HCT116 (cell line): ENCODE measurements around the gene VEPH1. TPM values are rescaled to one million over a fixed set of nuclear protein-coding genes. Genes with fewer than 3 reads are reported as not detected.

ENCODE experiments used
- ATAC-seq: fragments of 200-7000 bp; cut with Tn5 transposase; 2 replicates; pipeline ENCODE4 v1.9.1; 2020; ENCODE audit warnings: mild to moderate bottlenecking, moderate library complexity
- BruUV-seq: library from RNA; stranded (reverse); fragments of 400-500 nt; replicated peaks from 2 replicates; lab custom pipeline; 2021; lab: Mats Ljungman, UMichigan
- CTCF ChIA-PET: fragments of 300-600 bp; sonication (Branson Sonifier 250); formaldehyde crosslinking; loops from one replicate; lab custom pipeline; 2021; ENCODE audit warnings: antibody characterized with exemption; lab: Charles Lee
- POLR2A ChIA-PET: fragments of 300-600, 350-600 bp; sonication (Branson Sonifier 250); formaldehyde crosslinking; loops from one replicate; lab custom pipeline; 2021; ENCODE audit warnings: antibody characterized with exemption; lab: Charles Lee
- RAD21 ChIA-PET, 2 experiments: fragments of 300-600 bp; sonication (Branson Sonifier 250); formaldehyde crosslinking; loops; one replicate each; lab custom pipeline; 2023; ENCODE audit warnings: low total read pairs in 2 of 2; ENCODE audit not compliant: uncharacterized antibody in 2 of 2, unreplicated experiment in 2 of 2, low non-redundant PET in 1 of 2; lab: Charles Lee
- DNase-seq: peaks from one replicate; pipeline ENCODE4 v3.0.0-alpha.2; 2010; ENCODE audit warnings: low read depth, low spot score
- H2AFZ ChIP-seq: fragments of 200-600 bp; shearing (Covaris generic), sonication (generic); 2 replicates; pipeline ENCODE4 v1.6.1; 2017; ENCODE audit warnings: low read depth, mixed run types, mixed read lengths, antibody characterized with exemption, low read length; ENCODE audit not compliant: poor library complexity, severe bottlenecking
- H3K27ac ChIP-seq: 2 replicates; pipeline ENCODE4 v1.5.1; 2012; ENCODE audit warnings: low read depth, low read length
- H3K27me3 ChIP-seq: fragments of 200-600 bp; sonication (generic); 2 replicates; pipeline ENCODE4 v1.6.1; 2016; ENCODE audit warnings: mixed run types, low read length, mixed read lengths; ENCODE audit not compliant: insufficient read depth
- H3K36me3 ChIP-seq, 2 experiments: fragments of 200-500 bp in 1 of 2; fragments of 200-600 bp in 1 of 2; sonication (Bioruptor generic) in 1 of 2; sonication (generic) in 1 of 2; 2 replicates each; pipeline versions ENCODE4 v1.5.1 to v1.6.1; 2014 to 2016; ENCODE audit warnings: low read length in 2 of 2, inconsistent platforms in 1 of 2, mixed read lengths in 1 of 2, mixed run types in 1 of 2; ENCODE audit not compliant: insufficient read depth in 2 of 2, control insufficient read depth in 1 of 2
- H3K4me1 ChIP-seq, 2 experiments: fragments of 200-600 bp in 1 of 2; sonication (generic) in 1 of 2; 2 replicates each; pipeline versions ENCODE4 v1.5.1 to v1.6.1; 2012 to 2017; ENCODE audit warnings: low read length in 2 of 2, inconsistent platforms in 1 of 2, mild to moderate bottlenecking in 1 of 2, mixed read lengths in 1 of 2, mixed run types in 1 of 2, moderate library complexity in 1 of 2; ENCODE audit not compliant: insufficient read depth in 2 of 2, control insufficient read depth in 1 of 2
- H3K4me2 ChIP-seq: fragments of 200-600 bp; sonication (generic); 2 replicates; pipeline ENCODE4 v1.6.1; 2017; ENCODE audit warnings: mixed run types, low read length, mixed read lengths
- H3K4me3 ChIP-seq, 2 experiments: fragments of 200-600 bp in 1 of 2; sonication (generic) in 1 of 2; replicated peaks in 1 of 2; 2 replicates each; pipeline ENCODE4 v1.5.1; 2011 to 2016; ENCODE audit warnings: low read length in 2 of 2, control low read depth in 1 of 2, low read depth in 1 of 2, mild to moderate bottlenecking in 1 of 2, mixed read lengths in 1 of 2, mixed run types in 1 of 2
- H3K79me2 ChIP-seq: fragments of 200-600 bp; sonication (generic); 2 replicates; pipeline ENCODE4 v1.6.1; 2017; ENCODE audit warnings: mild to moderate bottlenecking, mixed run types, low read length, moderate library complexity, mixed read lengths; ENCODE audit not compliant: insufficient read depth
- H3K9ac ChIP-seq: fragments of 200-600 bp; sonication (generic); 2 replicates; pipeline ENCODE4 v1.6.1; 2016; ENCODE audit warnings: low read length, mixed read lengths
- H3K9me2 ChIP-seq: fragments of 200-600 bp; sonication (generic), shearing (Covaris generic); 2 replicates; pipeline ENCODE4 v1.6.1; 2017; ENCODE audit warnings: mixed run types, mild to moderate bottlenecking, moderate library complexity; ENCODE audit not compliant: insufficient read depth
- H3K9me3 ChIP-seq, 2 experiments: fragments of 200-500 bp in 1 of 2; fragments of 200-600 bp in 1 of 2; sonication (Bioruptor generic) in 1 of 2; sonication (generic) in 1 of 2; 2 replicates each; pipeline ENCODE4 v1.6.1; 2014 to 2017; ENCODE audit warnings: low read length in 2 of 2, mixed read lengths in 2 of 2, inconsistent platforms in 1 of 2, low read depth in 1 of 2, mild to moderate bottlenecking in 1 of 2, mixed run types in 1 of 2, moderate library complexity in 1 of 2; ENCODE audit not compliant: control insufficient read depth in 1 of 2, insufficient read depth in 1 of 2
- H4K20me1 ChIP-seq: fragments of 200-600 bp; sonication (generic), shearing (Covaris generic); 2 replicates; pipeline ENCODE4 v1.6.1; 2017; ENCODE audit warnings: mixed run types, mild to moderate bottlenecking, moderate library complexity; ENCODE audit not compliant: insufficient read depth
- ELF1 ChIP-seq: IDR thresholded peaks from 2 replicates; pipeline ENCODE4 v1.6.1; 2012; ENCODE audit warnings: low read depth, borderline replicate concordance
- EZH2phosphoT487 ChIP-seq: fragments of 200-600 bp; IDR thresholded peaks from 2 replicates; pipeline ENCODE4 v1.6.1; 2018; ENCODE audit warnings: antibody characterized with exemption, borderline replicate concordance
- FOSL1 ChIP-seq: IDR thresholded peaks from 2 replicates; pipeline ENCODE4 v1.6.1; 2012; ENCODE audit warnings: low read depth
- POLR2A ChIP-seq: IDR thresholded peaks from 2 replicates; pipeline ENCODE4 v1.7.0; 2011; ENCODE audit warnings: borderline replicate concordance; ENCODE audit not compliant: insufficient read depth, insufficient read length; ENCODE audit errors: extremely low read depth
- SP1 ChIP-seq: IDR thresholded peaks from 2 replicates; pipeline ENCODE4 v1.6.1; 2012; ENCODE audit warnings: low read depth
- TCF7L2 ChIP-seq: IDR thresholded peaks from 2 replicates; pipeline ENCODE4 v1.7.0; 2011; ENCODE audit warnings: borderline replicate concordance, inconsistent platforms; ENCODE audit not compliant: insufficient read depth, insufficient read length; ENCODE audit errors: extremely low read depth
- YY1 ChIP-seq: IDR thresholded peaks from 2 replicates; pipeline ENCODE4 v1.6.1; 2011; ENCODE audit warnings: low read length, low read depth, moderate library complexity, mild to moderate bottlenecking; ENCODE audit not compliant: insufficient replicate concordance; ENCODE audit errors: extremely low read depth
- intact Hi-C: fragments of 100-400 bp; cut with micrococcal nuclease; formaldehyde crosslinking; loops from 2 replicates; pipeline ENCODE4 v1.10.0; 2022
- total RNA-seq: library from RNA; stranded (reverse); gene quantifications from one replicate; pipeline ENCODE4 v1.2.1, GENCODE V29; 2021; ENCODE audit not compliant: unreplicated experiment
- TF ChIP-seq, protein P1 (sequence below), 3 experiments: fragments of 200-600 bp in 1 of 3; sonication (generic) in 1 of 3; IDR thresholded peaks in 2 of 3; conservative IDR thresholded peaks in 1 of 3; 2 replicates each; pipeline ENCODE4 v1.5.1; 2012 to 2017; ENCODE audit warnings: low read depth in 2 of 3, low read length in 2 of 3, antibody characterized with exemption in 1 of 3, borderline replicate concordance in 1 of 3, control low read depth in 1 of 3, mild to moderate bottlenecking in 1 of 3, mixed read lengths in 1 of 3, mixed run types in 1 of 3, moderate library complexity in 1 of 3; ENCODE audit not compliant: insufficient read depth in 1 of 3

VEPH1 gene
- total RNA-seq, 1 experiment from 2014 or later = 4.9 TPM

DNA sequence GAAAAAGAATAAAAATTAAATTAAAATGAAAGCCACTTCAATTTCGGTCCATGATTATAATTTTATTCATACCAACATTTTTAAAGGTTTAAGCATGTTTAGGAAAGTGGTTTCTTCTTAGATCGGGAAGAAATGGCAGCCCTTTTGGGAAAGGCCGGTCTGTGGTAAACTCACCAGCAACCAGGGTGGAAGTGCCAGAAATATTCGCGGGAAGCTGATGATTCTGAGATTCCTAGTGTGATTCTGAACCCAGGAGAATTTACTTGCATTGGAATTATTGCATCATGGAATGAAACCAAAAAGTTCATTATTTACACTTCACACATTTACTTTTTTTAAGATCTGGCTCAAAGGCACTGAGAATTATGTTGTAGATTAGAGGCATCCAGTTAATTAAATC, 246.1 kb downstream of the VEPH1 start:
- DNase-seq (no peak), ATAC-seq (no peak)
- Histone ChIP-seq H3K27me3 (no peaks in the 10 kb centered on the region), H3K36me3 (no peaks in the 10 kb centered on the region), H3K4me1 (no peaks in the 10 kb centered on the region), H4K20me1 (no peaks in the 10 kb centered on the region), H3K9ac (no peak overlapping the region), H3K4me2 (no peak overlapping the region), H3K9me2 (no peaks in the 10 kb centered on the region), H3K27ac (no peak overlapping the region), H3K4me3 (no peak overlapping the region), H3K9me3 (no peaks in the 10 kb centered on the region), H2AFZ (no peak overlapping the region), H3K79me2 (no peaks in the 10 kb centered on the region)
- intact Hi-C loops = no loop called here
- POLR2A ChIA-PET = no interaction called here
- TF ChIP-seq FOSL1 (no peak), POLR2A (no peak), ELF1 (no peak)
- CTCF ChIA-PET = no interaction called here
- RAD21 ChIA-PET = no interaction called here
- no TSS peak for BruUV-seq

DNA sequence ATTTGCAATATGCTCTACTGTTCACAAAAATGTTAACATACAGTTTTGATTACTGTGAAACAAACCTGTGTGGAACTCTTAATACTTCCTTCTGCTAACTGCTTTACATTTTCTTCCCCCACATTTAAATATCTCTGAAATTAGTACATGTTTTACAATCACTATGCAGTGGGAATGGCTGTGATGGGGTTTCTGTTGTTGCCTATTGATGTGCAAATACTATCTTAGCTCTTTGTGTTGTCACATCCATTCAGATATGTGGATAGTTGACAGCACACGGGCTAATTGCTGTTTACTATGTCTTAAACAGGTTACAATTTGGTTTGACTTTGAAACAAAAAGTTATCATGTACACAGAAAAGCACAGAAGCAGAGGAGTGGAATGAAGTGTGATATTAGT, 247.4 kb downstream of the VEPH1 start:
- ChIA-PET POLR2A (no interaction called here), RAD21 (no interaction called here), CTCF (no interaction called here)
- H4K20me1 ChIP-seq = no peaks in the 10 kb centered on the region
- no peak for ATAC-seq
- no TSS peak for BruUV-seq
- H3K36me3 ChIP-seq = no peaks in the 10 kb centered on the region
- no peak for DNase-seq
- intact Hi-C loops = no loop called here
- H3K9ac ChIP-seq = no peak overlapping the region
- no peaks in the 10 kb centered on the region for H3K79me2 ChIP-seq
- H3K4me3 ChIP-seq = no peak overlapping the region
- H2AFZ ChIP-seq = no peak overlapping the region
- H3K4me2 ChIP-seq = no peak overlapping the region
- no peaks in the 10 kb centered on the region for H3K9me2 ChIP-seq
- no peaks in the 10 kb centered on the region for H3K4me1 ChIP-seq
- H3K27me3 ChIP-seq = no peaks in the 10 kb centered on the region
- TF ChIP-seq EZH2phosphoT487 = no peak
- H3K27ac ChIP-seq = no peak overlapping the region
- H3K9me3 ChIP-seq = no peaks in the 10 kb centered on the region

DNA sequence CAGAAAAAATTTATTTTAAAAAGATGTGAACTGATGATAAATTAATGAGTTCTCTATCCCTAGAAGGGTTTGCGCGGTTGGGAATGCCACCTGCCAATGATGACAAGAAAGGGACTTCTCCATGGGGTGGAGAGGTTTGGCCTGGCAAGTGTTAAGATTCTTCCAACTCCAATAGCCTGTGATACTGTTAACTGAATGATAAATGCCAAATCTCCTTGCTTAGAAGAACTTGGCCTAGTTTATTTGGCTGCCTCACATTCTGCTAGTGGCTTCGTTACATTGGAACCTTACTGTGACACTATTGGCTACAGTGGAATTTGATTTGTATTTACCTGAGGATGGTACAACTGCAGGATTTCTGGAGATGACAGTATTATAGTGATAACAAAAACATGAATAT, 251.5 kb downstream of the VEPH1 start:
- H4K20me1 ChIP-seq = no peaks in the 10 kb centered on the region
- ATAC-seq (no peak), DNase-seq (no peak)
- no peaks in the 10 kb centered on the region for H3K79me2 ChIP-seq
- POLR2A ChIA-PET = no interaction called here
- H2AFZ ChIP-seq = no peak overlapping the region
- TF ChIP-seq POLR2A (no peak), YY1 (no peak), SP1 (no peak), TCF7L2 (no peak)
- TF ChIP-seq, protein P1, sequence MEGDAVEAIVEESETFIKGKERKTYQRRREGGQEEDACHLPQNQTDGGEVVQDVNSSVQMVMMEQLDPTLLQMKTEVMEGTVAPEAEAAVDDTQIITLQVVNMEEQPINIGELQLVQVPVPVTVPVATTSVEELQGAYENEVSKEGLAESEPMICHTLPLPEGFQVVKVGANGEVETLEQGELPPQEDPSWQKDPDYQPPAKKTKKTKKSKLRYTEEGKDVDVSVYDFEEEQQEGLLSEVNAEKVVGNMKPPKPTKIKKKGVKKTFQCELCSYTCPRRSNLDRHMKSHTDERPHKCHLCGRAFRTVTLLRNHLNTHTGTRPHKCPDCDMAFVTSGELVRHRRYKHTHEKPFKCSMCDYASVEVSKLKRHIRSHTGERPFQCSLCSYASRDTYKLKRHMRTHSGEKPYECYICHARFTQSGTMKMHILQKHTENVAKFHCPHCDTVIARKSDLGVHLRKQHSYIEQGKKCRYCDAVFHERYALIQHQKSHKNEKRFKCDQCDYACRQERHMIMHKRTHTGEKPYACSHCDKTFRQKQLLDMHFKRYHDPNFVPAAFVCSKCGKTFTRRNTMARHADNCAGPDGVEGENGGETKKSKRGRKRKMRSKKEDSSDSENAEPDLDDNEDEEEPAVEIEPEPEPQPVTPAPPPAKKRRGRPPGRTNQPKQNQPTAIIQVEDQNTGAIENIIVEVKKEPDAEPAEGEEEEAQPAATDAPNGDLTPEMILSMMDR (IDR thresholded peaks at IDR 0.05 in 2 of 3, conservative IDR thresholded peaks at IDR 0.05 in 1 of 3; ENCODE audit: borderline replicate concordance in 1 of 3, insufficient read depth in 1 of 3, low read depth in 2 of 3, low read length in 2 of 3) = no peak
- TF ChIP-seq, all 23 proteins: peak for 0
- intact Hi-C loops = no loop called here
- ChIA-PET CTCF (no interaction called here), RAD21 (no interaction called here)
- Histone ChIP-seq H3K27me3 (no peaks in the 10 kb centered on the region), H3K9me3 (no peaks in the 10 kb centered on the region), H3K27ac (no peak overlapping the region), H3K4me2 (no peak overlapping the region), H3K36me3 (no peaks in the 10 kb centered on the region), H3K9ac (no peak overlapping the region), H3K4me3 (no peak overlapping the region), H3K9me2 (no peaks in the 10 kb centered on the region), H3K4me1 (peaks cover 13 to 27% of the 10 kb centered on the region in 2 experiments)
- no TSS peak for BruUV-seq
